ENCODE measurements around the gene TRPM3. TPM values are rescaled to one million over a fixed set of nuclear protein-coding genes. Genes with fewer than 3 reads are reported as not detected.

The TRPM3 gene
- total RNA-seq, 4 donors from 2014 or later, result 0.07 to 0.66 TPM; not detected in 2

DNA sequence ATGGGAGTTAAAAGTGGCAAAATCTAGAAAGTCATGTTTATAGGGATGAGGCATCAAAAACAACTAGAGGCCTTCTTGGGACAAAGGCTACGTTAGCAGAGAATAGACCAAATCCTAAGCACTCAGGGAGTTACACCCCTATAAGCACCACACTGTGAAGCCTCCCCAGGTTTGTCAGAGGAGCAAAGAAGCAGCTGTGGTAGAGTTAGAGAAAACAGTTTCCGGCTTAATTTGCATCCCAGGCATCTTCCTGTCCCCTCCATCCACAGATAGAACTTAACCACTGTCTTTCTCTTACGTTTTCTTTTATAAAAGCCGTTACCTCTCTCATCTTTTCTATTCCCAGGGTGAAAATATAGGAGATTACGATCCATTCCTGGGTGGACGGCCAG is 518.4 kb downstream of the TRPM3 start:
- ATAC-seq (no peak), DNase-seq (no peak)
- Histone ChIP-seq H3K36me3 (no peaks in the 10 kb centered on the region), H3K27ac (peak overlapping the region; percentile 86 to 96 (median 88)), H3K4me1 (peaks cover 30 to 43% of the 10 kb centered on the region in 2 donors), H3K4me3 (no peak overlapping the region), H3K27me3 (no peaks in the 10 kb centered on the region), H3K9me3 (no peaks in the 10 kb centered on the region)
- TF ChIP-seq, protein P1, sequence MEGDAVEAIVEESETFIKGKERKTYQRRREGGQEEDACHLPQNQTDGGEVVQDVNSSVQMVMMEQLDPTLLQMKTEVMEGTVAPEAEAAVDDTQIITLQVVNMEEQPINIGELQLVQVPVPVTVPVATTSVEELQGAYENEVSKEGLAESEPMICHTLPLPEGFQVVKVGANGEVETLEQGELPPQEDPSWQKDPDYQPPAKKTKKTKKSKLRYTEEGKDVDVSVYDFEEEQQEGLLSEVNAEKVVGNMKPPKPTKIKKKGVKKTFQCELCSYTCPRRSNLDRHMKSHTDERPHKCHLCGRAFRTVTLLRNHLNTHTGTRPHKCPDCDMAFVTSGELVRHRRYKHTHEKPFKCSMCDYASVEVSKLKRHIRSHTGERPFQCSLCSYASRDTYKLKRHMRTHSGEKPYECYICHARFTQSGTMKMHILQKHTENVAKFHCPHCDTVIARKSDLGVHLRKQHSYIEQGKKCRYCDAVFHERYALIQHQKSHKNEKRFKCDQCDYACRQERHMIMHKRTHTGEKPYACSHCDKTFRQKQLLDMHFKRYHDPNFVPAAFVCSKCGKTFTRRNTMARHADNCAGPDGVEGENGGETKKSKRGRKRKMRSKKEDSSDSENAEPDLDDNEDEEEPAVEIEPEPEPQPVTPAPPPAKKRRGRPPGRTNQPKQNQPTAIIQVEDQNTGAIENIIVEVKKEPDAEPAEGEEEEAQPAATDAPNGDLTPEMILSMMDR (IDR thresholded peaks at IDR 0.05 in 4 of 5, conservative IDR thresholded peaks at IDR 0.05 in 1 of 5), result no peak
- no peak for TF ChIP-seq POLR2A (IDR thresholded peaks at IDR 0.05)
- intact Hi-C loops (cut with DNase I; ENCODE audit: low total_unique reads) (loop anchor here (2.0 to 10.0 kb wide), 3 partner anchors 630 to 1278 kb away; partner anchors contain the start of gene ENTREP1), in situ Hi-C loops (cut with MboI; ENCODE audit: low sequenced_read_pairs in 4 of 4) (loop anchor here (5.0 to 25.0 kb wide), 8 partner anchors 121 to 1216 kb away; no protein-coding TSS in a partner anchor)

DNA sequence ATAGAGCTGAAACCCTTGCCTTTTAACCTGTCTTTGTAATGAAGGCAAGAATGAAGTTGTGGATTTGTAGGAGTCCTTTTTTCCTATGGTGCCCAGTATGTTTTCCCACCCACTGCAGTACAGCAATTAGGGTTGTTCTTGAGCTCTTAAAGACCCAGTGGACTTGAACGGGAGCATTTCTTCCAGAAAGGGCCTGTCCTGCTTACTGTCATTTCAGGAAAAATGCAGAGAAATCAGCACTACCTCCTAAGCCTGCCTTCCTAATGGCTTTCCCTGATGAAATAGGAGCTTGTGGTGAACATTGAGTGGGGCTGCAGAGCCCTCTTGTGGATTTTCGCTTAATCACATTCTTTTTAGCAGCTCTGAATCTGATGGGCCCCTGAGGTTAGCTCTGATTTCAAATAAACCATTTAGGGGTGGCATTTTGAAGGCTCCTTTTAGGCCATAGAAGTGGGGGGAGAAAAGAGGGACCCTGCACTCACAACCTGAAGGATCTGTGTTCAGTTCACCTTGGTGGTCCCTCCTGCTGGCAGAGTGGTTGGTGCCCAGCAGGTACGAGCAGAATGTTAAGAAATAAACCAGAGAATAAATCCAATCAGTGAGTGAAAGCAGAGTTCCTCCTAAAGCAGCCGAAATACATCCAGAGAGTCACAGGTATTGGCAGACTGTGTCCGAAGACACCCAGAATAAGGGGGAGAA is 519.0 kb downstream of the TRPM3 start:
- DNase-seq (peak; percentile 47 to 71), ATAC-seq (peak; percentile 67 to 71)
- Histone ChIP-seq H3K4me3 (peak overlapping the region; percentile 18 to 47 (median 29)), H3K27ac (peak overlapping the region; percentile 86 to 96 (median 88)), H3K4me1 (peaks cover 25 to 37% of the 10 kb centered on the region in 2 donors), H3K27me3 (no peaks in the 10 kb centered on the region), H3K9me3 (no peaks in the 10 kb centered on the region), H3K36me3 (no peaks in the 10 kb centered on the region)
- intact Hi-C loops (cut with DNase I; ENCODE audit: low total_unique reads), result loop anchor here (1.0 to 10.0 kb wide), 5 partner anchors 251 to 1278 kb away; partner anchors contain the start of gene ENTREP1
- TF ChIP-seq, protein P1 (IDR thresholded peaks at IDR 0.05 in 4 of 5, conservative IDR thresholded peaks at IDR 0.05 in 1 of 5), result peak; percentile 81 to 93 (median 84)
- no peak for TF ChIP-seq POLR2A (IDR thresholded peaks at IDR 0.05)
- in situ Hi-C loops (cut with MboI; ENCODE audit: low sequenced_read_pairs in 4 of 4), result loop anchor here (5.0 to 25.0 kb wide), 8 partner anchors 120 to 1215 kb away; no protein-coding TSS in a partner anchor

DNA sequence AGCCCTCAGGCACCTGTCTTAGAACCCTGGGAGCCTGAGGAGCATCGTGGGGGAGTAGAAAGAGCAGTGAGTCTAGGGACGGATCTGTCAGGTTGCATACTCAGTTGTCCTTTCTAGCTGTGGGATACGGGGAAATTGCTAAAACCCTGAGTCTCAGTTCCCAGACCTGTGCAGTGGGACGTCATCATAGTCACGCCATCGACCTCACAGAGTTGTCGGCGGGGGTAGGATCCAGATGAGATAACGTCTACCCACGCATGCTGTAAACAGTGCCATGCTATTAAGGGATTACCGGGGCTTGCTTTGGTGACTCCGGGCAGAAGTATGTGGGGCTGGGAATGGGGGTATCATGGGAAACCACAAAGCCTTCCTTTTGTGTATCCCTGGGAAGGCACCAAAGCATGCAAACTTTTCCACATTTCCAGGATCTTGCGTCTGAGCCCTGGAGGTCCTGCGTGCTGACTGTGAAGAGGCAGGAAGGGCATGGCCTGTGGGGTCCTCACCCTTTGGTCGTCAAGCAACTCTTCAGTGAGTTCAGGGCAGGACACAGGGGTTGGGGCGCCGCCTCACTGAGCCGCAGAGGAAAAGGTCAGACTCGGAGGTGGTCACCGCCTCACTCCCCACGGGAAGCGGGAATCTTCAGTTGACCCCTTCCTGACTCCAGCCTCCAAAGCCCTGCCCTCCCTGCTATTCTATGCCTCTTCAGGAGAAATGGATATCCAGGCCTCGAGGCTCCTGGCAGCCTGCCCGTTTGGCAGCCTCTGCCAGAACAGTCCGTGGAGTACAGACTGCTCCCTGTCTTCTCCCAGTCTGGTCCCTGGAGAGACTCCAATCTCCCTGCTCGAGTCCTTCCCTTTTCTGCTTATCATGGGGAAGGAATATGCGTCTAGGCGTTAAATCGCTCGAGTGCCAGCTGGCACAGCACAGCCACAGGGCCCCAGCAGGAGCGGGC is 520.1 kb downstream of the TRPM3 start:
- ATAC-seq (peak; percentile 86 to 87), DNase-seq (peak; percentile 97 to 100)
- no peaks in the 10 kb centered on the region for H3K27me3 ChIP-seq
- H3K9me3 ChIP-seq, result no peaks in the 10 kb centered on the region
- peaks cover 25 to 31% of the 10 kb centered on the region in 2 donors for H3K4me1 ChIP-seq
- in situ Hi-C loops (cut with MboI; ENCODE audit: low sequenced_read_pairs in 4 of 4), result loop anchor here (5.0 to 25.0 kb wide), 8 partner anchors 119 to 1214 kb away; no protein-coding TSS in a partner anchor
- H3K27ac ChIP-seq, result peak overlapping the region; percentile 86 to 96 (median 88)
- TF ChIP-seq, protein P1 (IDR thresholded peaks at IDR 0.05 in 4 of 5, conservative IDR thresholded peaks at IDR 0.05 in 1 of 5), result no peak
- peak; percentile 24 to 43 for TF ChIP-seq POLR2A (IDR thresholded peaks at IDR 0.05)
- intact Hi-C loops (cut with DNase I; ENCODE audit: low total_unique reads), result loop anchor here (1.0 to 10.0 kb wide), 5 partner anchors 116 to 1276 kb away; partner anchors contain the start of genes ENTREP1 and SMC5
- peak overlapping the region; percentile 27 to 47 (median 42) for H3K4me3 ChIP-seq
- no peaks in the 10 kb centered on the region for H3K36me3 ChIP-seq

DNA sequence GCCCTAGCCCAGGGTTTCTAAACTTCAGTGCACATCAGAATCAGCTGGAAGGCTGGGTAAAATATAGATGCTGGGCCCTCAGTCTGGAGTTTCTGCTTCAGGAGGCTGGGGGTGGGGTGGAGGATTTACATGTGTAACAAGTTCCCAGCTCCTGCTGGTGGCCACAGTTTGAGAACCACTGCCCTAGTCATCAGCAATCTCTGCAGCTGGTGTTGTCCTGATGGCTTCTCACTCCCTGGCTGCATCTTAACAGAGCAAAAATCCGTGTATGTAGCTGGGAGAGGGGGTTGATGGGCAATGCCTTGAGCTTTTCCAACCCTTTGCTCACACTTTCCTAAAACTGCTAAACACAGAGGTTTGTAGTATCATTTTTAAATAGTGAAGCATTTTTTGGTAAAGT is 520.9 kb downstream of the TRPM3 start:
- no peaks in the 10 kb centered on the region for H3K27me3 ChIP-seq
- intact Hi-C loops (cut with DNase I; ENCODE audit: low total_unique reads), result loop anchor here (2.0 to 10.0 kb wide), 4 partner anchors 116 to 1276 kb away; partner anchors contain the start of genes ENTREP1 and SMC5
- TF ChIP-seq, protein P1 (IDR thresholded peaks at IDR 0.05 in 4 of 5, conservative IDR thresholded peaks at IDR 0.05 in 1 of 5), result no peak
- no peak for TF ChIP-seq POLR2A (IDR thresholded peaks at IDR 0.05)
- H3K4me3 ChIP-seq, result peak overlapping the region in 2 of 4 donors; percentile 27 to 45
- no peaks in the 10 kb centered on the region for H3K36me3 ChIP-seq
- no peaks in the 10 kb centered on the region for H3K9me3 ChIP-seq
- ATAC-seq (peak; percentile 11), DNase-seq (peak; percentile 41 to 55)
- H3K4me1 ChIP-seq, result peaks cover 25 to 31% of the 10 kb centered on the region in 2 donors
- peak overlapping the region; percentile 86 to 96 (median 88) for H3K27ac ChIP-seq
- in situ Hi-C loops (cut with MboI; ENCODE audit: low sequenced_read_pairs in 4 of 4), result loop anchor here (5.0 to 25.0 kb wide), 8 partner anchors 118 to 1213 kb away; no protein-coding TSS in a partner anchor

All from gastrocnemius medialis (tissue), 4 donors.